GM23338 (cell line): ENCODE measurements around the gene SLC38A8. TPM values are rescaled to one million over a fixed set of nuclear protein-coding genes. Genes with fewer than 3 reads are reported as not detected.

ENCODE experiments used
- ATAC-seq: fragments of 200-7000 bp; cut with Tn5 transposase; 3 replicates; pipeline ENCODE4 v1.9.1; 2020
- DNase-seq: peaks from one replicate; pipeline ENCODE4 v3.0.0-alpha.2; 2015; ENCODE audit warnings: low spot score
- H2AFZ ChIP-seq: fragments of 200-600 bp; sonication (generic); 2 replicates; pipeline ENCODE4 v1.8.0; 2016; ENCODE audit warnings: antibody characterized with exemption, mild to moderate bottlenecking, moderate library complexity
- H3F3A ChIP-seq: fragments of 200-600 bp; sonication (generic); replicated peaks from 2 replicates; pipeline ENCODE4 v1.8.0; 2017; ENCODE audit warnings: antibody characterized with exemption, mixed run types, low read depth
- H3K27ac ChIP-seq: fragments of 200-600 bp; sonication (generic); 2 replicates; pipeline ENCODE4 v1.6.1; 2016; ENCODE audit warnings: low read depth
- H3K27me3 ChIP-seq: fragments of 200-600 bp; sonication (generic); 2 replicates; pipeline ENCODE4 v1.8.0; 2016; ENCODE audit warnings: mild to moderate bottlenecking, mixed run types, moderate library complexity; ENCODE audit not compliant: insufficient read depth
- H3K36me3 ChIP-seq: fragments of 200-600 bp; sonication (generic); 2 replicates; pipeline ENCODE4 v1.8.0; 2016; ENCODE audit warnings: mild to moderate bottlenecking; ENCODE audit not compliant: insufficient read depth
- H3K4me1 ChIP-seq: fragments of 200-600 bp; sonication (generic); 2 replicates; pipeline ENCODE4 v1.8.0; 2016; ENCODE audit warnings: mild to moderate bottlenecking, moderate library complexity; ENCODE audit not compliant: insufficient read depth
- H3K4me2 ChIP-seq: fragments of 200-600 bp; sonication (generic); 2 replicates; pipeline ENCODE4 v1.7.1; 2017; ENCODE audit warnings: mixed run types
- H3K4me3 ChIP-seq: fragments of 200-600 bp; sonication (generic); 2 replicates; pipeline ENCODE4 v1.6.1; 2016; ENCODE audit warnings: mixed run types
- H3K79me2 ChIP-seq: fragments of 200-600 bp; sonication (generic); replicated peaks from 2 replicates; pipeline ENCODE4 v1.8.0; 2017; ENCODE audit warnings: mild to moderate bottlenecking; ENCODE audit not compliant: insufficient read depth
- H3K9me2 ChIP-seq: fragments of 200-600 bp; sonication (generic); 2 replicates; pipeline ENCODE4 v1.8.0; 2017; ENCODE audit not compliant: insufficient read depth
- H4K20me1 ChIP-seq: fragments of 200-600 bp; sonication (generic); replicated peaks from 2 replicates; pipeline ENCODE4 v1.8.0; 2017; ENCODE audit warnings: mild to moderate bottlenecking; ENCODE audit not compliant: insufficient read depth
- H3K27ac Mint-ChIP-seq: 2 replicates; pipeline ENCODE4 v1.8.0; 2020; ENCODE audit warnings: inconsistent platforms, mild to moderate bottlenecking, moderate library complexity, mixed read lengths
- H3K27me3 Mint-ChIP-seq: 3 replicates; pipeline ENCODE4 v1.8.0; 2022; ENCODE audit warnings: low read depth, mild to moderate bottlenecking, moderate library complexity, mixed read lengths, inconsistent platforms; ENCODE audit not compliant: insufficient read depth, poor library complexity
- H3K36me3 Mint-ChIP-seq: 3 replicates; pipeline ENCODE4 v1.8.0; 2021; ENCODE audit warnings: low read depth, mild to moderate bottlenecking, inconsistent platforms, moderate library complexity, mixed read lengths
- H3K4me1 Mint-ChIP-seq: 3 replicates; pipeline ENCODE4 v1.8.0; 2020; ENCODE audit warnings: mild to moderate bottlenecking, inconsistent platforms, mixed read lengths
- H3K4me3 Mint-ChIP-seq: 3 replicates; pipeline ENCODE4 v1.8.0; 2021; ENCODE audit warnings: moderate library complexity, mild to moderate bottlenecking, inconsistent platforms, mixed read lengths
- H3K9me3 Mint-ChIP-seq: 3 replicates; pipeline ENCODE4 v1.8.0; 2020; ENCODE audit warnings: moderate library complexity, mild to moderate bottlenecking, inconsistent platforms, mixed read lengths
- CREB1 ChIP-seq: fragments of 250-450 bp; sonication (Bioruptor Pico); IDR thresholded peaks from 2 replicates; pipeline ENCODE4 v1.5.0; 2020; ENCODE audit warnings: low read depth, mild to moderate bottlenecking, moderate library complexity
- CTCF ChIP-seq, 2 experiments: fragments of 200-600 bp in 1 of 2; sonication (generic) in 1 of 2; conservative IDR thresholded peaks; 2 replicates each; pipeline versions ENCODE4 v1.5.1 to v1.6.1; 2016 to 2017; ENCODE audit warnings: antibody characterized with exemption in 2 of 2, low read depth in 2 of 2, mild to moderate bottlenecking in 2 of 2, moderate library complexity in 1 of 2
- ETS1 ChIP-seq: IDR thresholded peaks from 2 replicates; pipeline ENCODE4 v1.6.1; 2016; ENCODE audit warnings: antibody characterized with exemption
- EZH2 ChIP-seq: fragments of 200-600 bp; sonication (generic); IDR thresholded peaks from one replicate; pipeline ENCODE4 v1.8.0; 2017; ENCODE audit warnings: antibody characterized with exemption, mild to moderate bottlenecking, low read depth; ENCODE audit not compliant: unreplicated experiment
- EZH2phosphoT487 ChIP-seq: fragments of 200-600 bp; sonication (generic); IDR thresholded peaks from one replicate; pipeline ENCODE4 v1.8.1; 2018; ENCODE audit warnings: antibody characterized with exemption; ENCODE audit not compliant: unreplicated experiment
- JUNB ChIP-seq: IDR thresholded peaks from one replicate; pipeline ENCODE4 v1.6.1; 2016; ENCODE audit warnings: antibody characterized with exemption; ENCODE audit not compliant: unreplicated experiment
- NANOG ChIP-seq: IDR thresholded peaks from 2 replicates; pipeline ENCODE4 v1.6.1; 2016; ENCODE audit warnings: antibody characterized with exemption, borderline replicate concordance
- POLR2AphosphoS5 ChIP-seq: IDR thresholded peaks from 2 replicates; pipeline ENCODE4 v1.6.1; 2016; ENCODE audit warnings: antibody characterized with exemption, low read depth
- REST ChIP-seq: IDR thresholded peaks from one replicate; pipeline ENCODE4 v1.6.1; 2018; ENCODE audit warnings: antibody characterized with exemption; ENCODE audit not compliant: unreplicated experiment
- ZNF114 ChIP-seq: fragments of 250-450 bp; sonication (Bioruptor Pico); IDR thresholded peaks from 2 replicates; pipeline ENCODE4 v1.5.0; 2020; ENCODE audit warnings: mild to moderate bottlenecking, moderate library complexity
- ZNF331 ChIP-seq: fragments of 250-450 bp; sonication (Bioruptor Pico); IDR thresholded peaks from 2 replicates; pipeline ENCODE4 v1.5.0; 2020; ENCODE audit warnings: low read depth, mild to moderate bottlenecking, moderate library complexity
- long read RNA-seq: library from polyadenylated mRNA; unstranded; transcript quantifications from one replicate; pipeline ENCODE4 v2.0.0, GENCODE V29; 2020; ENCODE audit not compliant: unreplicated experiment
- polyA plus RNA-seq: library from polyadenylated mRNA; unstranded; fragments of >200 nt; fragmentation: Nextera tagmentation; extraction: Ambion mirVana; gene quantifications from 2 replicates; pipeline ENCODE4 v1.2.1, GENCODE V29; 2016
- total RNA-seq: library from RNA; depleted of rRNA; stranded (reverse); fragments of >200 nt; shearing (Covaris generic); gene quantifications from 2 replicates; pipeline ENCODE4 v1.2.3, GENCODE V29; 2014; rRNA removed

The SLC38A8 gene
- not detected in 2 replicates for total RNA-seq
- not detected in 2 replicates for polyA plus RNA-seq
- long read RNA-seq, result 0 reads

DNA sequence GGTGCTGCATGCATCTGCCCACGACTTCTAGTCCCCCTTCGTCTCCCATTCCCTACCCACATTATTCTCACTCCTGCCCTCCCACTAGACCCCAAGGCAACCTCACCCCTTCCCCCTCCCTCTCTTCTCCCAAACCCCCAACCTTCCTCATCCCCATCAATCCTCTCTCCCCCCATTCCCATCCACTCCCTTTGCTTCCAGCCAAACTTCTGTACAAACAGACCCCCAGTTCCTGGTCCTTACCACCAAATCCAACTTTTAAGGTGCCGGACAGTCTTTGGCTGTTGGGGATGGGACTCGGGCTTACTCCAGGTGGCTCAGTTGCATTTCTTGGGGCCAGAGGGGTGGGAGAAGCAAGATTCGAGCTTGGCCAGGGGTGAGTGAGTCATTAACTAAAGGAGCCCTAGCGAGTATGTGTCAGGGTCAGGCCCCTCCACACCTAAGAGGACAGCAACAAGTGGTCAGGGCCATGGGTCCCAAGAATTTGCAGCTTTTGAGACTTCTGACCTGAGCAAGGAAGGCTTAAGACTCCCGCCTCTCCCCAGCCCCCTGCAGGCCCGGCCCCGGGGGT is at the start of gene SLC38A8:
SLC38A8 (minus strand) TSS at position 488 of the 571 bp plus-strand sequence. CDS start 638 bp downstream, outside the sequence.
- no peak for TF ChIP-seq ZNF331 (CRISPR knock-in tag)
- no peak for TF ChIP-seq EZH2phosphoT487
- no peak for TF ChIP-seq JUNB
- no peak for TF ChIP-seq EZH2
- no peak for TF ChIP-seq ETS1
- no peak for TF ChIP-seq REST
- no peak for TF ChIP-seq ZNF114 (CRISPR knock-in tag)
- TF ChIP-seq POLR2AphosphoS5, result no peak
- no peak for TF ChIP-seq NANOG
- H3K79me2 ChIP-seq, result no peaks in the 10 kb centered on the region
- H3K4me3 ChIP-seq, result no peak within 1 kb of the TSS
- H3K27ac ChIP-seq, result no peak within 1 kb of the TSS
- no peak for DNase-seq
- Mint-ChIP-seq H3K4me3 (no peak within 1 kb of the TSS), H3K9me3 (no peaks in the 10 kb centered on the region; the same call in 2 of the 3 replicates), H3K27me3 (peaks cover 18% of the 10 kb centered on the region), H3K4me1 (peaks cover 22% of the 10 kb centered on the region), H3K27ac (no peak within 1 kb of the TSS), H3K36me3 (no peaks in the 10 kb centered on the region)
- no peak within 1 kb of the TSS; the same call in 1 of the 2 replicates for H2AFZ ChIP-seq
- H3K36me3 ChIP-seq, result no peaks in the 10 kb centered on the region
- H3K4me2 ChIP-seq, result no peak within 1 kb of the TSS
- no peaks in the 10 kb centered on the region for H3K27me3 ChIP-seq
- no peak for ATAC-seq
- H3K9me2 ChIP-seq, result no peaks in the 10 kb centered on the region
- peaks cover 7% of the 10 kb centered on the region; the same call in 1 of the 2 replicates for H3K4me1 ChIP-seq
- H3F3A ChIP-seq, result no peaks in the 10 kb centered on the region
- H4K20me1 ChIP-seq, result no peaks in the 10 kb centered on the region

DNA sequence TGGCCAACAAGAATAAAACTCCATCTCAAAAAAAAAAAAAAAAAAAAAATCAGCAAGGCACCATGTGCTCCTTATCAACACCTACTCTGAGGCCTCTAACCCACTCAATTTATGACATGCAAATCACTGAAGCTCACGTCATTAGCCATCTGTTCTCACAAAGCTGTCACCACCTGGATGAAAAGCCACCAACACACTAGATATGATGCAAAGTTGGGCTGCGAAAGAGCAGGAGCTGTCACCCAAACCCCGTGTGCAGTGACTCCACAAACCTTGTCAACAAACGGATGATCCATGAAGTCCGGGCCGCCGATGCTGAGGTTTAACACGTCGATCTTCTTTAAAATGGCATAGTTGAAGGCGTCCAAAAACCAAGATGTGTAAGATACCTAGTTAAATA is 48.9 kb upstream of the SLC38A8 start:
- peaks cover 14% of the 10 kb centered on the region for H3K36me3 ChIP-seq
- no peak overlapping the region for H3K4me3 Mint-ChIP-seq
- no peaks in the 10 kb centered on the region for H3K79me2 ChIP-seq
- no peaks in the 10 kb centered on the region for H3K9me3 Mint-ChIP-seq
- H3K4me3 ChIP-seq, result no peak overlapping the region
- H3K27me3 ChIP-seq, result no peaks in the 10 kb centered on the region
- no peaks in the 10 kb centered on the region for H3K9me2 ChIP-seq
- H3K27ac ChIP-seq, result no peak overlapping the region
- H3K36me3 Mint-ChIP-seq, result peaks cover 66% of the 10 kb centered on the region
- no peak for ATAC-seq
- no peak overlapping the region for H3K27ac Mint-ChIP-seq
- no peak overlapping the region for H3K4me2 ChIP-seq
- H3F3A ChIP-seq, result no peaks in the 10 kb centered on the region
- no peaks in the 10 kb centered on the region for H3K4me1 ChIP-seq
- H2AFZ ChIP-seq, result no peak overlapping the region
- H3K4me1 Mint-ChIP-seq, result no peaks in the 10 kb centered on the region
- H4K20me1 ChIP-seq, result no peaks in the 10 kb centered on the region; the same call in 1 of the 2 replicates
- DNase-seq, result no peak
- H3K27me3 Mint-ChIP-seq, result peaks cover 2% of the 10 kb centered on the region
- no peak for TF ChIP-seq NANOG
- no peak for TF ChIP-seq POLR2AphosphoS5
- TF ChIP-seq ZNF331 (CRISPR knock-in tag), result no peak
- no peak for TF ChIP-seq CTCF (conservative IDR thresholded peaks at IDR 0.05; ENCODE audit: low read depth in 2 of 2)
- TF ChIP-seq ETS1, result no peak
- TF ChIP-seq EZH2phosphoT487, result no peak
- no peak for TF ChIP-seq EZH2
- no peak for TF ChIP-seq ZNF114 (CRISPR knock-in tag)
- no peak for TF ChIP-seq CREB1
- no peak for TF ChIP-seq JUNB
